ENCODE data around the gene ESAM.

ESAM gene

DNA sequence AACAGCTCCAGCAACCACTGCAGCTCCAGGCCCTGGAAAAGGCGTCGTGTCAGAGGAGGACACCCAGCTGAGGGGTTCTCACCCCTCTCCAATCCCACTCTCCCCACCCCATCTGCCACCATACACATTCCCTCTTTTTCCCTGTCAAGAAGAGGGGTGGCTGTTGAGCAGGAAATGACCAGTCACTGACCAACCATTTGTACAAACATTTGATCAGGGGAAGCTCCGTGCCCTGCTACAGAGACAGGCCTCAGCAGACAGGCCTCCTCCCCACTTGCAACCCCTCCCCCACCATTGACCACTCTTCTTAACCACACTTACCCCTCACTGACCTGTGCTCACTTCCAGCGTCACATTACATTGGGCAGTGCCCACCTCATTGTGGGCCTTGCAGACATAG lies 7.8 kb downstream of the ESAM start:
- no peak for DNase-seq (ENCODE audit: low read depth, low spot score)
- H3K27ac ChIP-seq = no peak overlapping the region

- no peak overlapping the region for H3K27ac ChIP-seq
- no peak for DNase-seq (ENCODE audit: low read depth, low spot score)
These were observed 8.5 kb downstream of the ESAM start for GRCh38 chr11:124753624-124754023.

- H3K27ac ChIP-seq = no peak overlapping the region
- no peak for DNase-seq (ENCODE audit: low read depth, low spot score)
These were observed 8.9 kb downstream of the ESAM start for GRCh38 chr11:124753205-124753604.

- no peak for DNase-seq (ENCODE audit: low read depth, low spot score)
- no peak overlapping the region for H3K27ac ChIP-seq
These were observed 9.5 kb downstream of the ESAM start for GRCh38 chr11:124752471-124753102.

DNA sequence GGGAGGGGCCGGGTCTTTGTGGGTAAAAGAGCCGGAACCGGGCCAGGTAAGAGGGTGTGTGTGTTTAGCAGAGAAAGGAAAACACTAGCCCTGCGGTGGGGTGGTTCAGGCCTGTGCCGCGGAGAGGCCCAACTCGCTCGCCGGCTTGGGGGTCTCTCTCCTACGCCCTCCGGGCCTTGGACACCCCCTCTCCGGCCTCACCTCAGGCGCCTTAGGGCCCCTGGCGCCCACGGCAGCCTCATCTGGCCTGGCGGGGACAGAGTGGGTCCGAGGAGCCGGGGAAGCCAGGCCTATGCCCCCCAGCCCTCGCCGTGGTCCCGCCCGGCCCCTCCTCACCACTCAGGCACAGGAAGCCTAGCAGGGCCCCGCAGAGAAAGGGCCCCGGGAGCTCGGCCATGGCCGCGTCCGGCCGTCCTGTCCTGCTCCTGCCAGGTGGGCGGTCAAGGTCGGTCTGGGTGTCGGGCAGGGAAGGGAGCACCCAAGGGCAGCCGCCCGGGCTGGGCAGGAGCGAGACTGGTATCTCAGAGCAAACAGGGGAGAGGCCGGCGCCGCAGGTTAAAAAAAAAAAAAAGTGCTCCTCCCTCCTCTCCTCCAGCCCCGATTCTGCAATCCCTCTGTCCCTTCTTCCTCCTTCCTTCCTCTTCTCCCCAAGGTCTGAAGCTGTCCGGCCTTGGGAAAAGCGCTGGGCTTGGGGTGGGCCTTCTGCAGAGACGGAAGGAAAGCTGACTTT lies 10.2 kb downstream of the ESAM start, which contains the start of gene VSIG2:
TSS of gene VSIG2 (minus strand) at position 515 of the 730 bp plus-strand sequence. CDS start at position 397, 118 bp downstream.
- DNase-seq (ENCODE audit: low read depth, low spot score) = no peak
- H3K27ac ChIP-seq = no peak within 1 kb of the TSS

DNA sequence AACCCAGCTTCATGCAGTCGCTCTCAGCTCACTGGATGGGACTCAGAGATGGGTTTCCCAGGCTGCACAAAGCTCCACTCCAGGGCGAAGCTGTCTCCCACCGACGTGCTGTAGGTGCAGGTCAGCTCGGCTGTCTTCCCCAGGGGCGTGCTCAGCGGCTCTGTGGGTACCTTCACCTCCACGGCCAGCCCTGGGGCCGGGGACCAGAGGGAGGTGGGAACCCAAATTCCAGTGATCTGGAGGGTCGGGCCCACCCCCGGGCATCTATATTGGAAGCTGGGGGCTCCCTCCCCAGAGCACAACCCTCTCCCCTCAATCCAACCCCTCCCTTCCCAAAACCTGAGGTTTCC lies 10.7 kb downstream of the ESAM start:
- DNase-seq (ENCODE audit: low read depth, low spot score) = no peak
- no peak overlapping the region for H3K27ac ChIP-seq

DNA sequence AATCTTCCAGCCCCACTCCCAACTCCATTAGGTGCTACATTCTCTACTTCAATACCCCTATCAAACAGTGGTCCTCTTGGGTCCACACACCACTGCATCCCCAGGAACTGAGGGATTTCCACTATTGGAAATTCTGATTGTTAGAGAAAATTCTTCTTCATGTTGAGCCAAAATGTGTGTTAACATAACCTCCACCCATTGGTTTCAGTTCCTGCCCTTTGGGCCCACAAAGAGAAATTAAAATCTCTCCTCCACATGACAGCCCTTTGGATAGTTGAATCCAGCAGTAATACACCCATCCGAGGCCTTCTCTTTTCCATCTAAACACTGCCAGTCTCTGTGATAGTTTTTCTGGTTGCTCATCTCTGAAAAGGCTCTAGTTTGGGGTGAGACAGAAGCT lies 12.2 kb downstream of the ESAM start:
- H3K27ac ChIP-seq = peak overlapping the region; percentile 89
- DNase-seq (ENCODE audit: low read depth, low spot score) = no peak

- peak; percentile 37 for DNase-seq (ENCODE audit: low read depth, low spot score)
These were observed 13.4 kb downstream of the ESAM start for GRCh38 chr11:124748481-124749343.

DNA sequence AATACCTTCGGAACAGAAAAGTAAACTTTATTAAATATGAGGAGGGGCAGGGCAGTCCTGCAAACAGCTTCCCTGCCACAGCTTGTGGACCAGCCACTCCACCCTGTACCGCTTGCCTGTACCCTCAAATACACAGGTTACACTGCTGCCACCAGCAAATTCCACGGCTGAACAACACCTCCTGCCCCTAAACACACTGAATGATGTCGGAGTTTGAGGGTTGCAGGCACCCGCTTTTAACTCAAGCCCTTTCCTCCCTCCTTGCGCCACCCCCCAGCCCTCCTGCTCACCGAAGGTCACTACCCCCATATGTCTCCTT lies 14.0 kb downstream of the ESAM start:
- peak overlapping the region; percentile 89 for H3K27ac ChIP-seq
- no peak for DNase-seq (ENCODE audit: low read depth, low spot score)

More at GRCh38 chr11:124748481-124749343, 13.4 kb downstream of the ESAM start:
- H3K27ac ChIP-seq = peak overlapping the region; percentile 89

DNA sequence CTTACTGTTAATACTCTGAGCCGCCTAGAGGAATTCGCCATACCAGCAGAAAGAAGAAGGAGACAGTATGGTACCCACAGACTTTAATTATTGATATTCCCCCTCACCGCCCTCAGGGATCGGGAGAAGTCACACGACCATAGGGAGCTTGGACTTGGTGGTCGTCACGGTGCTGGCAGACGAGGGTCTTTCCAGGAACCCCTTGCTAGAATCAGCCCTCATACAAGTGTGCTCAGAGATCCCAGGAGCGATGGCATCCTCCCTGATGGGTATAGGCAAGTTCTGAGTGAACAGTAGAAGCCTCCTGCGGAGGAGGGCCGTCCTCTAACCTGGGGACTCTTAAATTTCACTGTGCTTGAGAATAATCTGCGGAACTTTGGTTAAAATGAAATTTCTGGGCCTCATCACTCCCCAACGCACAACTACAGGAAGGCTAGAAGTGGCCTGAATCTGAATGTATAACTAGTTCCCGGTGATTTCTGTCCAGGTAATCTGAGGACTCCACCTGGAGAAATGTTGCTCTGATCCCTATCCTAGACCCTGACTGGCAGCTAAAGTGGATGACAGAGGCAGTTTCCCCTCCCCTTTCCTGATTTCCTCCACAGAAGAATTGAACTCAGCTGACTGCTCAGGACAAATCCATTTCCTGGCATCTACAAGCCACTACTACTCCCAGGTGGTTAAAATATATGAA lies 14.5 kb downstream of the ESAM start:
- peak overlapping the region; percentile 89 for H3K27ac ChIP-seq
- DNase-seq (ENCODE audit: low read depth, low spot score) = no peak

- H3K27ac ChIP-seq = peak overlapping the region; percentile 89
- DNase-seq (ENCODE audit: low read depth, low spot score) = peak; percentile 27
These were observed 15.4 kb downstream of the ESAM start for GRCh38 chr11:124746621-124747243.

DNA sequence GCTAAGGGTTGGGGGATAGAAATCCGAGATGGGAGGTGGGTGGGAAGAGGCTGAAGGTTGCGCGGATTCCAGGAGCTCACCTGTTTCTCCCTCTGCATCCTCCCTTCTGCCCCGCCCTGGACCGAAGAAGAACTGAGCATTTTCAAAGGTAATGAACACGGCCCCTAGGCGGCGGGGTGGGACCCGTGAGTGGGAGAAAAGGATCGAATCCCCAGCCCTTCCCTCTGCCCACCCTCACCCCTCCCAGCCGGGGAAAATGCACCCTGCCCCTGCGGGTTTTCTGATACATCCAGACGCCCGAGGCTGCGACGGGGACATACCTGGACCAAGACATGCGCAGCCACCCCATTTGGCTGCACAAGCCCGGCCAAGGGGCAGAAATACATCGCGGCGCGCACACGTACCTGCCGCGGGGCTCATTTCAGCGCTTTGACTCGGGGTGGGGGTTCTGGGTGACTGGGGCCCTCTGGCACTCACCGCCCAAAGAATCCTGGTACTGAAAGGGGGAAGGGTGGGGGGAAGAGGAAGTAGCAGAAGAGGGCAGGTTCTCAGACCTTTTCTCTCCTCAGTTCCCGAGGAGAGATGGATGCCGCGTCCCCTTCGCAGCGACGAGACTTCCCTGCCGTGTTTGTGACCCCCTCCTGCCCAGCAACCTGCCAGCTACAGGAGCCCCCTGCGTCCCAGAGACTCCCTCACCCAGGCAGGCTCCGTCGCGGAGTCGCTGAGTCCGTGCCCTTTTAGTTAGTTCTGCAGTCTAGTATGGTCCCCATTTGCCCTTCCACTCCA lies 16.1 kb downstream of the ESAM start:
- DNase-seq (ENCODE audit: low read depth, low spot score) = no peak
- H3K27ac ChIP-seq = peak overlapping the region; percentile 89

DNA sequence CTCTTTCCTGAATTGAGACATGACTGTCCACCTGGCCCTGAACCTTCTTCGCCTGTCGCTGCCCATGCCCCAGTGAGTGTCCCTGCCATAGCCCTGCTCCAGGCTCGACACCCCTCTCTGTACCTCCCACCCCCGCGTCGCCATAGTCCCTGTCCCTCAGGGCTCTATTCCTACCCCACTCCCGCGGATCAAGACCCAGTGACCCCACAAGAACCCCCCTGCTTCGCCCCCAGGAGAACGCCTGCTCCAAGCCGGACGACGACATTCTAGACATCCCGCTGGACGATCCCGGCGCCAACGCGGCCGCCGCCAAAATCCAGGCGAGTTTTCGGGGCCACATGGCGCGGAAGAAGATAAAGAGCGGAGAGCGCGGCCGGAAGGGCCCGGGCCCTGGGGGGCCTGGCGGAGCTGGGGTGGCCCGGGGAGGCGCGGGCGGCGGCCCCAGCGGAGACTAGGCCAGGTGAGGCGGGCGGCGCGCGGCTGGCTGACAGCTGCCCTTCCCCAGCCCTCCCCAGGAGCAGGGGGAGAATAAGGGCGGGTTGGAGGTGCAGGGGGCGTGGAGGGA lies 16.7 kb downstream of the ESAM start:
- no peak for DNase-seq (ENCODE audit: low read depth, low spot score)
- no peak overlapping the region for H3K27ac ChIP-seq

DNA sequence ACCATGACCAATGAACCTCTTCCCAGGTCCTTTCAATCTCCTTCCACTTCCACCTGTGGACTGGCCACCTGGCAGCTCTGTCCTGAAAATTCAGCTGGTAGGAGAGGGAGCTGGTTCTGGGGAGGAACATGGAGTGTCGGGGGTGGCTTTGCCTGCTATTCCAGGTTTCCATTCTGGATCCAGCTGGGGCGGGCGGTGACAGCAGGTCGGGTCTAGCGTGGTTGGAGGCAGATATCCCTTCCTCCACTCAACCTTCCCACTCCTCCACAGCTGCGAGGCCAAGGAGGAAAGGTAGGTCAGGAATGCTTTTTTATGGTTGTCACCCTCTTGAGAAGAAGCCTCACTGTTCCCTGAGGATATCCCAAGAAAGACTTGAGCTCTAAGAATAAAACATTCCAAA lies 19.0 kb downstream of the ESAM start:
- no peak overlapping the region for H3K27ac ChIP-seq
- no peak for DNase-seq (ENCODE audit: low read depth, low spot score)

GRCh38 chr11:124742555-124742954 lies 19.5 kb downstream of the ESAM start:
- no peak overlapping the region for H3K27ac ChIP-seq
- no peak for DNase-seq (ENCODE audit: low read depth, low spot score)

GRCh38 chr11:124740277-124740882 lies 21.7 kb downstream of the ESAM start:
- DNase-seq (ENCODE audit: low read depth, low spot score) = no peak
- no peak overlapping the region for H3K27ac ChIP-seq

DNA sequence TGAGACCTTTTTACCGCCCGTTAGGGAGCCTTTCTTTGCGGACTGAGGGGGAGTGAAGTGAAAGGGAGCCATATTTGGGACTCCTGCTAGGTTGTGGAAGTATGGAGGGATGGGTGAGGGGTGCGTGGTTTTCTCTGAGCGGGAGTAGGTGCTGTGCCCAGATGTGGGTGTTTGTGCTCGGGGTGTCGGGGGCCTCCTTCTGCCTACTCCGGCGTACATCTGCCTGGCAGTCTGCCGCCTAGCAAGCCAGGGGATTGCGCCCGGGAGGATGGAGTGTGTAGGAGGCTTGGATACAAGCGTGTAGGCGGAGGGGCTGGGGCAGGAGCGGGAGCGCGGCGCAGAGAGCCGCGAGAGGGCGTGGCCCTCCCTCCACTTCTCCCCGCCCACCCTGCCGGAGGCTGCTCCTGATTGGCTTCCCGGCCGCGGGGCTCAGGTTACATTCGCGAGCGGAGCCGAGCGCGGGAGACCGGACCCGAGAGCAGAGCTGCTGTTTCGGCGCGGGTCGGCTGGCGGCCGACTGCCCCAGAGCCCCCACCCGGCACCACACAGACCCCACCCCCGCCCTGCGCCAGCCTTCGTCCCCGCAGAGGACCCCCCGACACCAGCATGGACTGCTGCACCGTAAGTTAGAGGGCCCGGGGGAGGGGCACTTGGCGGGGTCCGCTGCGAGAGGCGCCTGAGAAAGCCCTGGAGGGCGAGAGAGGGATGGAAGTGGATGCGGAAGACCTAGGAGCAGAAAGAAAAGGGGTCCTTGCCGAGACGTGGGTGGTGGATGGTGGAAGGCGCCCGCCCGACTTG lies 22.4 kb downstream of the ESAM start, which contains the start of gene NRGN:
TSS of gene NRGN (plus strand) at position 464 of the 798 bp plus-strand sequence. CDS start at position 607, 143 bp downstream.
- no peak within 1 kb of the TSS for H3K27ac ChIP-seq
- DNase-seq (ENCODE audit: low read depth, low spot score) = no peak

Data from epithelial cell of prostate (primary cell).